SH-SY5Y (cell line): Measurements from ENCODE around the gene S100A1.

Experiments
- GATA2 ChIP-seq: IDR thresholded peaks from 2 replicates; pipeline ENCODE4 v1.6.1; 2011; ENCODE audit warnings: mild to moderate bottlenecking, low read depth, low read length
- GATA3 ChIP-seq: IDR thresholded peaks from 2 replicates; pipeline ENCODE4 v1.6.1; 2011; ENCODE audit warnings: low read depth, mild to moderate bottlenecking, low read length, moderate library complexity

DNA sequence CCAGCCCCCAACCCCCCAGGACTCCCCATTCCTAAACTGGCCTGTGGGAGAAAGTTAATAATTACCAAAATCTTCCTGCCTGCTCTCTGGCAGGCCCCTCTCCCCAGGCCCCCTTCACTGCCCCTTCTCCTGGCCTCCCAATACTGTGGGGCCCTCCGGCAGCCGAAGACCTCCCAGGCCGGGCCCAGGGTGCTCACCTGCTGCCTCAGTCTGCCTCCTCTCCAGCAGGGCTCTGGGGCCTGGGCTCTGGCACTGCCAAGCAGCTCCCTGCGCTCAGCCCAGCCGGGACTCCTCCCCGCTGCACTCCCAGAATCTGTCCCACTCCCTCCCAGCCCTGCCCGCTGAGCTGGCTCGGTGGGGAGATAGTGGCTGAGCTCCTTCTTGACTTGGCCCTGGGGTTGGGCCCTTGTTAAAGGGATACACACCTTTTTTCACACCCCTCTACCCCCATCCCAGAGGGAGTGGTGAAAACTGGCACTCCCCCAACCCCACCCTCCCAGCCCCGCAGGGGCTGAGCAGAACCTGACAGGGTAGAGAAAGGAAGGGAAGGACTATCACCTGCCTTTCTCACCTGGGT lies 15.4 kb upstream of the S100A1 start, which contains the start of gene S100A16:
- TF ChIP-seq GATA2, result no peak
- TF ChIP-seq GATA3, result no peak
